Mononuclear cell (primary cell): ENCODE results near the gene SLC16A12. TPM values are rescaled to one million over a fixed set of nuclear protein-coding genes. Genes with fewer than 3 reads are reported as not detected.
A peak's percentile ranks its signal among the peaks of the same experiment; 100 is the strongest.
"Not testable (repeated sequence)": the region's sequence is repeated elsewhere in the genome, so short reads cannot be mapped to it uniquely, and the experiment has no call there.

ENCODE experiments used
- H3K27me3 ChIP-seq: 2 replicates; pipeline ENCODE4 v1.6.0; 2011; ENCODE audit warnings: low read length, control low read depth; ENCODE audit not compliant: insufficient read depth
- H3K4me1 ChIP-seq: 2 replicates; pipeline ENCODE4 v1.5.1; 2011; ENCODE audit warnings: mild to moderate bottlenecking, low read length, control low read depth; ENCODE audit not compliant: insufficient read depth
- H3K4me3 ChIP-seq: 2 replicates; pipeline ENCODE4 v1.5.1; 2011; ENCODE audit warnings: mild to moderate bottlenecking, low read length, moderate library complexity
- H3K9me3 ChIP-seq: 2 replicates; pipeline ENCODE4 v1.5.1; 2011; ENCODE audit warnings: low read depth, mild to moderate bottlenecking, control low read depth, low read length
- total RNA-seq: library from RNA; depleted of rRNA; stranded (reverse); fragments of >200 nt; gene quantifications from one replicate; pipeline ENCODE4 v1.2.3, GENCODE V29; 2012

Gene SLC16A12
- total RNA-seq, 1 donor: not detected

GRCh38 chr10:89444819-89445218 is 90.6 kb downstream of the SLC16A12 start:
- not testable (repeated sequence) for H3K27me3 ChIP-seq, H3K9me3 ChIP-seq, H3K4me1 ChIP-seq, H3K4me3 ChIP-seq

- H3K9me3 ChIP-seq: no peaks in the 10 kb centered on the region
- H3K27me3 ChIP-seq: peaks cover 7% of the 10 kb centered on the region
- no peaks in the 10 kb centered on the region for H3K4me1 ChIP-seq
- H3K4me3 ChIP-seq: no peak overlapping the region
These were observed 93.1 kb downstream of the SLC16A12 start for GRCh38 chr10:89442289-89442688.

DNA sequence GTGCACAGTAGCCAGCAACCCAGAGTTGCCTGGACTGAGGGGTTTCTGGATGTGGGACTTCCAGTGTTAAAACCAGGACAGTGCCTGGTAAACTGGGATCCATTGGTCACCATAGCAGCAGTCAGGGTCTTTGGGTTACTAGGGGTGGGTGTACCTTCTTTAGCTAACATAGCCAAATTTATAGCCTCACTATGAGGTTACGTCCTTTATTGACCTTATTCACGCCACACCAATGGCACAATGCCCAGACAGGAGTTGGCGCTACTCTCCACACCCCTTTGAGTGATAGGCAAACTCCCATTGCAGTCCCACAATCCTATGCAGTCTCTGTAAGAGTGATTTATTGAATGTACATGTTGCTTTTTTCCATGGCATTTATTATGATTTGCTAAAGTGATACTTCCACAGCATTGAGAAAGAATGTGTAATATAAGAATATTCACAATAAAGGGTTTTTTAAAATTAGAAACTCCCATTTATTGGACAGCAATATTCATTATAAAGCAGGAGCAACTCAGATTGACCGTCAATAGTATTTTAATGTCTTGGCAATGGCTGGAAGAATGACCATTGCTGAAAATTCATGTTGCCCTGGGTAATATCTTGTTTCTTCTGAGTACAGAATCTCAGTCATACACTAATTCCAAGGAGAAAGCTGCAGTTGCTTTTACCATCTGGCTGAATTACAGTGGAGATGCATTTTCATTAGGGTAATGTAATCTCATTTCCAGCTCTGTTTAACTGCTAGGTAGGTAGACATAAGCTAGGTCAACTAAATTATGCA is 95.0 kb downstream of the SLC16A12 start:
- no peak overlapping the region for H3K4me3 ChIP-seq
- H3K27me3 ChIP-seq: peaks cover 9% of the 10 kb centered on the region
- no peaks in the 10 kb centered on the region for H3K4me1 ChIP-seq
- H3K9me3 ChIP-seq: no peaks in the 10 kb centered on the region

GRCh38 chr10:89438525-89438924 is 96.9 kb downstream of the SLC16A12 start:
- no peaks in the 10 kb centered on the region for H3K4me1 ChIP-seq
- H3K4me3 ChIP-seq: no peak overlapping the region
- H3K27me3 ChIP-seq: peaks cover 18% of the 10 kb centered on the region
- no peaks in the 10 kb centered on the region for H3K9me3 ChIP-seq

DNA sequence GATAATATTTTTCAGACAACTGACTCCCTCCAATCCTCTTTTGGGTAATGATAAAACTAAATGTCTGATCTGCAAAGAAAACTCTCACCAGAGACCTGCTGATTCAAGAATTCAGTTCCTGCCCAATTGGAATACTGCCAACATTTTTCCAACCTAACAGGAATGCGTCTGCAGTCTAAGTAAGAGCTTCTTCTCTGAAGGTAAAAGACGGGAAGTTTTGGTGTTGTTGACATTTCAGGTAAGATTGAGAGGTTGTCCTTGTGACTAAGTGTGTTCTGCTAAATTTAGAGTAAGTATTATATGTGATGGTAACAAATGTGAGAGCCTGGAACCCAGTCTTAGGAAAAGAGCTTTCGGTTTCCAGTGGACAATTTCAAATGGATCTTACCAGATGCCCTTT is 103.4 kb downstream of the SLC16A12 start:
- Histone ChIP-seq H3K4me3 (no peak overlapping the region), H3K4me1 (no peaks in the 10 kb centered on the region), H3K9me3 (no peaks in the 10 kb centered on the region), H3K27me3 (peaks cover 10% of the 10 kb centered on the region)

DNA sequence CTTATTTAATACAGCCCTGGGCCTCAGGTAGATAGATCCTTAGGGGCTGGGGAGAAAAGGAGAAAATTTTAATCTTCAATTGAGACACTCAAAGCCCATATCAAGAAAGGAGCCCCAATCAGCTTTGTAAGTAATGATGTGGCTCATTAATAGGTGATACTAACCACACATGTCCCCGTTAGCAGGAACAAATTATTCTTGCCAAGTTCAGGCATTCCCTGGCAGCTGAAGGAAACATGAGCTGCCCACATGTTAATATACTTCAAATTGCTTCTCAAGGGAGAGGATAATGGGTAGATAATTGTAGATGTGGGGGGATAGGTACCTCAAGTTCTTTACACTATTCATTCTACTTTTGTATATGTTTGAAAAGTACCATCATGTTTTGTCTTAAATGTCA is 106.5 kb downstream of the SLC16A12 start:
- no peaks in the 10 kb centered on the region for H3K27me3 ChIP-seq
- no peaks in the 10 kb centered on the region for H3K4me1 ChIP-seq
- H3K9me3 ChIP-seq: no peaks in the 10 kb centered on the region
- H3K4me3 ChIP-seq: no peak overlapping the region

GRCh38 chr10:89427629-89428028 is 107.8 kb downstream of the SLC16A12 start:
- Histone ChIP-seq H3K4me1 (no peaks in the 10 kb centered on the region), H3K27me3 (no peaks in the 10 kb centered on the region), H3K4me3 (no peak overlapping the region), H3K9me3 (no peaks in the 10 kb centered on the region)

DNA sequence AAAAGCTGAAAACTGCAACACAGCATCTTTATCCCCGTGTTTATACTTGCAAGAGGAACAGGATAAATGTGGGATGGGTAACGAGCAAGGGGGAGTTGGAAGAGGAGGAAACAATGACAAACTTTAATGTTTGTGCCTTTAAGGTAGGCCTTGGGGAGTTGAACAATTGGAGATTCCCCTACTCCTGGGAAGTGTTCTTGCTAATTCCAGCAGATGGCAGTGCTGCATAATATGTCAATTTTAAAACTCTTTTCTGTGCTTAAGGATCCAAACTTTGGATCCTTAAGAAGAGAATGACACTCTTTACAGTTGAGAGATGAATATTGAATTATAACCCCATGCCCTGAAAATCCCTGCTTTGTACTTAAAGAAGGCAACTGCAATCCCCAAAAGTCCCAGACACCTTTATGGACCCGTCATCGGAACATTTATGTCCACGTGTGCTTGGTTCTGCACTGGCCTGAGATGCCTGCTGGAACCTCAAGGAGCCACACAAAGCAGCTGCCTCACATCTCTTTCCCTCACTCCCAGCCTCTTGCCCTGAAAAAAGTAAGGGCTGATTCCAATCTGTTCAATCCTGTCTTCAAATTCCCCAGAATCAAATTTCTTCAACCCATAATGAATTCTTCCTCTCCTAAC is 109.0 kb downstream of the SLC16A12 start:
- no peaks in the 10 kb centered on the region for H3K27me3 ChIP-seq
- no peaks in the 10 kb centered on the region for H3K4me1 ChIP-seq
- no peaks in the 10 kb centered on the region for H3K9me3 ChIP-seq
- H3K4me3 ChIP-seq: no peak overlapping the region

GRCh38 chr10:89425000-89425399 is 110.4 kb downstream of the SLC16A12 start:
- Histone ChIP-seq H3K4me1 (no peaks in the 10 kb centered on the region), H3K4me3 (no peak overlapping the region), H3K27me3 (no peaks in the 10 kb centered on the region), H3K9me3 (no peaks in the 10 kb centered on the region)

- Histone ChIP-seq H3K27me3 (no peaks in the 10 kb centered on the region), H3K9me3 (no peaks in the 10 kb centered on the region), H3K4me1 (peaks cover 19% of the 10 kb centered on the region), H3K4me3 (no peak overlapping the region)
These were observed 114.3 kb downstream of the SLC16A12 start for GRCh38 chr10:89421018-89421476.

GRCh38 chr10:89419548-89419947 is 115.8 kb downstream of the SLC16A12 start:
- Histone ChIP-seq H3K4me1 (peaks cover 28% of the 10 kb centered on the region), H3K4me3 (no peak overlapping the region), H3K27me3 (no peaks in the 10 kb centered on the region), H3K9me3 (no peaks in the 10 kb centered on the region)

- Histone ChIP-seq H3K9me3 (no peaks in the 10 kb centered on the region), H3K4me1 (peaks cover 37% of the 10 kb centered on the region), H3K4me3 (no peak overlapping the region), H3K27me3 (no peaks in the 10 kb centered on the region)
These were observed 118.9 kb downstream of the SLC16A12 start for GRCh38 chr10:89416465-89416864.

DNA sequence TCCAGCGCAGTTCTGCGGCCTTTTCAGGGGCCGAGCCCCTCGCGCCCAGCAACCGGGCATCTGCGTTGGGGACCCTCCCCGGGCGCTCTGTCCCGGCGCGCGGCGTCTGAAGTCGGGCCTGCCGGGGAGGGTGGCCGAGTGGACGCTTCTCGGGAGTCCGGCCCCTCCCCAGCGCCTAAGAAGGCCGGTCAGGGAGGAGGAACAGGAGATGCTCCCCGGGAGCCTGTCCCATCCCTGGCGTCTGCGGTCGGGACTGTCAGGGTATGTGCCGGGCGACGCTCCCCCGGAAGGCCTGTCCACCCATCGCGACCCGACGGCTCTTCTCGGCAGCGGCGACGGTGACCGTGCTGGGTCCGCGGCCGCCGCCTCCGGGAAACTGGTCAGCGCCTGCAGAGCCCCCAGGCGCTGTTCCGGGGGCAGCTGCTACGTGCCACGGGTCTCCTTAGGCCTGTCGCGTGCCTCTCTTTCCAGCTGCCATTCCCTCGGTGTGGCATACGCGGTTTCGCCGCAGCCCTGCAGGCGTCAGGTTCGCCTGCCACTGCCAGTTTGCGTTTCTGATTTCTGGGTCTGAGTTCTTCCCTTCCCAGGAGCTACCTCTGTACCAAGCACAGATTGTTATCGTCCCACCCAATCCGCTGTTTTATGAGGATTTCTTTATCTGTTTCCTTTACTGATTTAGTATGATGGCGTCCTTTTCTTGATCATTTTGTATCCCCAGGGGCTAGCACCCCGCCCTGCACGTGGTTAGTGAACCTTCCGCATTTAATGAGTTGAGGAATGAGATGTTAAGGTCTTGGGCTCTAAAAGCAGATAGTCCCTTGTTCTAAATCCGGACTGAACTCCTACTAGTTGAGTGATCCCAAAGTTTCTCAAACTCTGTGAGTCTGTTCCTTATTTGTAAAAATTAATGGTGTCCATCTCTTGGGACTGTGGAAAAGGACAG is 120.2 kb downstream of the SLC16A12 start:
- Histone ChIP-seq H3K4me1 (peaks cover 41% of the 10 kb centered on the region), H3K27me3 (no peaks in the 10 kb centered on the region), H3K4me3 (peak overlapping the region; percentile 92), H3K9me3 (no peaks in the 10 kb centered on the region)

DNA sequence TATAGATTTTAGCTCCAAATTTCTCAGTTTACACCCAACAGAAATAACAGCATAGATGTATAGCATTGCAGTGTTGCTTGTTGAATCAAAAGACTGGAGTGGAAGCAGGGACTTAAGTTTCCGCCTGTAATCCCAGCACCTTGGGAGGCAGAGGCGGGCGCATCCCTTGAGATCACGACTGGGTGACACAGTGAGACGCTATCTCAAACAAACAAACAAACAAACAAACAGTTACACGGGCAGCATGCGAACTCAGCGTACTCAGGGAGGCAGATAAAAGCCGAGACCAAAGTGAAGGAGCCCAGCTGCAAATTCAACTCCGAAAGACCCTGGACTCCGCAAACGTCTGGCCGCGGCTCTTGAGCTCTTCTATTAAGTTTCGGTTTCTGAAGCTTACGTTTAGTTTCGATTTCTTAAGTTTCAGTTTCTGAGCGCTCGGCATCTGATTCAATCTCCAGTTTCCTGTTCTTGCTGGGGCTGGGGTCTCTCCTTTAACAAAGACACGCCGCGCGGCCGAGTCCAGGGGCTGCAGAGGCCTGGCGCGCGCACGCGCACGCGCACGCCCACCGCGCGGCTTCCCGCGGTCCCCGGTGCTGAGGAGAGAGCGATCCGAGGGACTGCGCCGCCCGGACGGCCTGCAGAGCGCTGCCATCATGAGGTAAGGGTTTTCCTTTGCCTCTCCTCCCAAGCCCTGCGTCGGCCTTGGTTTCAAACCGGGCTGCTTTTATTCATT is 121.1 kb downstream of the SLC16A12 start, which contains the start of gene IFIT5:
TSS of gene IFIT5 (plus strand) at position 423 of the 733 bp plus-strand sequence. CDS start at position 654, 231 bp downstream.
- Histone ChIP-seq H3K4me3 (peak within 1 kb of the TSS; percentile 92), H3K9me3 (no peaks in the 10 kb centered on the region), H3K4me1 (peaks cover 41% of the 10 kb centered on the region)

More for the DNA sequence above, 121.1 kb downstream of the SLC16A12 start, which contains the start of gene IFIT5:
- no peaks in the 10 kb centered on the region for H3K27me3 ChIP-seq
